ENCODE results near the gene NRCAM.

The NRCAM gene

DNA sequence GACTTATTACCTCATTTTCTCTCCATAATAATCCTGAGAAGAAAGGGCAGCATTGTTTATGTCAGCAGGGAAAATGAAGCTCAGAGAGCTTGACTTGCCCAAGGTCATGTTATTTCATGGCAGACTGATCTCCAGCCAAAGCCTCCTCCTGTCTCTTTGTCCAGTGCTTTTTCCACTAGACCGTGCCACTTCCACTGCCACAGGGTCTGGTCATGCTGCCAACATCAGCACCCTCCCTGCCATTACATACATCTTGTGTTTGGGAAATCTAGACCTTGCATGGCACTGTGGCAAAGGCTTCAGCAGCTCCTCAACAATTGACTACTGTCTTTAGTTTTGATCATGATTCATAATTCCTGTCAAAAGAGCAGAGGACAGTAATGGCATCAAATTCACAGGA lies 25.1 kb downstream of the NRCAM start:
- H3K27me3 ChIP-seq = no peaks in the 10 kb centered on the region
- H3K9me3 ChIP-seq = no peaks in the 10 kb centered on the region
- no peaks in the 10 kb centered on the region for H4K20me1 ChIP-seq
- H3K4me3 ChIP-seq = no peak overlapping the region
- H3K9ac ChIP-seq = no peak overlapping the region
- no peaks in the 10 kb centered on the region for H3K4me1 ChIP-seq
- no peak overlapping the region for H3K4me2 ChIP-seq
- H3K27ac ChIP-seq = no peak overlapping the region
- TF ChIP-seq Cebpa-rat (IDR thresholded peaks at IDR 0.05) = no peak
- H3K36me3 ChIP-seq = no peaks in the 10 kb centered on the region

DNA sequence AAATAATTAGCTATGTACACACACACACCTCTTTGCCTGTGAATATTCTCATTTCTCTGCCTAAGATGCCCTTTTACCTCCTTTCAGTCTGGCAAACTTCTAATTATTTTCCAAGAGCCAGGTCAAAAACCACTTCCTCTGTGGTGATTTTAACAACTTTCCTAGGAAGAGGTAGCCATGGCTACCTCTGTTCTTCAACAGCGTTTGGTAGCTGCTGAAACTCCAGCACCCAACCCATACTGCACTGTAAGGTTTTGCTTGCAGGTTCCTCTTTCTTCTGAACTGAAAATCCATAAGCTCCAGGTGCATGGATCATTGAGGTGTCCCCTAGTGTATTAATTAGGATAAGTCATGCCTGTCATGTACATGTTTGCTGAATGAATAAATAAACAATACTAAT lies 25.6 kb downstream of the NRCAM start:
- TF ChIP-seq Cebpa-rat (IDR thresholded peaks at IDR 0.05) = no peak
- Histone ChIP-seq H3K4me2 (no peak overlapping the region), H3K9ac (no peak overlapping the region), H3K9me3 (no peaks in the 10 kb centered on the region), H3K4me3 (no peak overlapping the region), H3K36me3 (no peaks in the 10 kb centered on the region), H4K20me1 (no peaks in the 10 kb centered on the region), H3K4me1 (no peaks in the 10 kb centered on the region), H3K27me3 (no peaks in the 10 kb centered on the region), H3K27ac (no peak overlapping the region)

DNA sequence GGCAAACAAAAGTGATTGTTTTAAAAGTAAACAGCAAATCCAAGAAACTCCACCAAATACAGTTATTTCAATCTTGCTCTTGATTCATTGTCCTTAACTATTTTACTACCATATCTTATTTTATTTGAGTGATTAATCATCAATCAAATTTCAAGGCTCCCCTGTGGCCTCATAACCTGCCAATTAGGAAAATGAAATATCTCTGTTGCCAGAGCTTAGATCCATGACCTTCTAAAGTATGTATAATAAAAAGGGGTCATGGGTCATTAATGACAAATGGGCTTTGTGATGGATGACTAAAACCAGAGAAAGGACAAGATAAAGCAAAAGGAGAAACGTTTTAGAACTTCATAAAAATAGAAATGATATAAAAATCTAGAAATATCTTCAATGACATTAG lies 28.5 kb downstream of the NRCAM start:
- Histone ChIP-seq H3K9me3 (no peaks in the 10 kb centered on the region), H3K4me3 (no peak overlapping the region), H3K27me3 (no peaks in the 10 kb centered on the region), H4K20me1 (no peaks in the 10 kb centered on the region), H3K9ac (no peak overlapping the region), H3K36me3 (no peaks in the 10 kb centered on the region), H3K4me2 (no peak overlapping the region), H3K4me1 (0 out of 2 replicates have a peak, but pooled peaks cover 5% of the 10 kb centered on the region), H3K27ac (no peak overlapping the region)
- no peak for TF ChIP-seq Cebpa-rat (IDR thresholded peaks at IDR 0.05)

DNA sequence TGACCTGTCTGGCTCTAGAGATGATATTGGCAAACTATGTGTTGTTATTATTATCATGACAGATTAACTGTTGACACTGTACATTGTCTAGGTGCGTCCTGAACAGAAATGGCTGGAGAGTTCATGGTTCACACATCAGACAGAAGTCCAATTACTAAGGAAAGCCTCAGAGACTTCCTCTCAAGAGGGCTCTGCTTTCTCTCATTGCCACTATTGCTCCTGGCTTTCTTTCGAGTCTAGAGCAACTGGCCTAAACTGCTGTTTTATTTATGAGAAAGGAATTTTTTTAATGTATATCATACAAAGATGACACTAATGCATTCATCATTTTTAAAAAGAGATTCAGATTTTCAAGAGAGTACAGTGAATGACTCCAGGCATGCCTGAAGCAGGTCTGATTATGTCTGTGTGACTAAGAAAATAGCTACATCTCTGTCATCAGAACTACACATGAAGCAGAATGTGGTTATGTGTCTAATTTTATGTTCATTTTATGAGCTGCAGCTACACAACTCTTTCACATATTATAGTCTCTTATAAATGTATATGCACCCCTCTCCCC lies 30.4 kb downstream of the NRCAM start:
- Histone ChIP-seq H3K27me3 (no peaks in the 10 kb centered on the region), H3K4me3 (no peak overlapping the region), H3K4me1 (peaks cover 20% of the 10 kb centered on the region), H3K36me3 (no peaks in the 10 kb centered on the region), H3K27ac (no peak overlapping the region), H3K9ac (no peak overlapping the region), H4K20me1 (no peaks in the 10 kb centered on the region), H3K9me3 (no peaks in the 10 kb centered on the region), H3K4me2 (no peak overlapping the region)
- TF ChIP-seq Cebpa-rat (IDR thresholded peaks at IDR 0.05) = no peak

DNA sequence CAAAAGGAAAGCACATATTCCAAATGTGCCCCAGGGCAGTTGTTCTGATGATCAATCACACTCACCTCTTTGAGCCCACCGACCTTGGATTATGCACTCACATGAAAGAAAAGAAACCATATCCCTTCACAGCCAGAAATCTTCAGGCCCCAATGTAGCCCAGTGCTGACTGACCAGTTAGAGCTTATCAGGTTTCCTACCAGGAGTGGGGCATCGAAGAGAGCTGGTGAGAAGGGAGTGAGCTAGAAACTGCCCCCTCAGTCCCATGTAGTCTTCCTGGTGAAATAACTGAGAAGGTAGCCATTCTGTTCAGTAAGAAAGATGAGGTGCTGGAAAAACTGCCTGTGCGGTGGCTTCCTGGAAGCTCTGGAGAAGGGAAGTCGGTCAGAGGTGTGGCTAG lies 32.2 kb downstream of the NRCAM start:
- Histone ChIP-seq H3K27me3 (no peaks in the 10 kb centered on the region), H3K9me3 (no peaks in the 10 kb centered on the region), H3K4me2 (no peak overlapping the region), H3K4me3 (no peak overlapping the region), H3K4me1 (peaks cover 38% of the 10 kb centered on the region), H3K36me3 (no peaks in the 10 kb centered on the region), H3K27ac (no peak overlapping the region), H3K9ac (no peak overlapping the region), H4K20me1 (no peaks in the 10 kb centered on the region)
- TF ChIP-seq Cebpa-rat (IDR thresholded peaks at IDR 0.05) = no peak

DNA sequence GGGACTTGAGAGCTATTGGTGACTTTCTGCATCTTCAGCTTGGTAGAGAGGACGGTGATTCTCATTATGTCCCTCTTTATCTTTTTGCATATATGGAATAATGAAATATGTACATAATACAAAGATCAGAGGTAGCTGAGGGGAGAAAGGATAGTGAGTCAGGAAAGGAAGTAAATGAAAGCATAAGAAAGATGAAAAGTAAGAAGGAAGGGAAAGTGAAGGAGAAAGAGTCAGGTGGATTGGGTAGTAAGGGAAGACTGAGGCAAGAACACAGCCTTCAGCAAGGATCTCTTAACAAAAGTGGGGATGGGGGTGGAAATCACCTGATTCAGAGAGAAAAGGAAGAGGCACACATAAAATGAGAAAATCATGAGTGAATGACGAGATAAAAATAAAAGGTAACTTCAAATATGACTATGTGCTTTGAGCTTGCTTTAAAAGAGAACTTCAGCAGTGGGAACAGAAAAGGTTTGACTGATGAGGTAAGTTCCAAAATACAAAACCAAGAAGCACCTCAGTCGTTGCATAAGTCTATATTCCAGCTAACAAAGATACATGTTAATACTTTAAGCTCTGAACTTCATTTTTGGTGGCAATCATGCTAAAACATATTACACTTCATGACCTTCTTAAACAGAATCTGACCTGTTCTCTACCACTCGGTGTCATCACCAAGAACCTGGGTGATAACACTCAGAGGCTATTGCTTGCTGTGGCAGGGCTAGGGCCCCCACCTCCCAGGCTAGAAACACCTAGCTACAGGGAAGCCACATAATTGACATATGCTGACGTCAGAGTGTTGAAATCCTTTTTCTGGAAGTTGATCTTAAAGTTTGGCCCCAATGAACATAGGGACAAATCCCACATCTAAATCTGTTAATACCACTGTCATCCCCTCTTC lies 32.9 kb downstream of the NRCAM start:
- Histone ChIP-seq H3K27ac (no peak overlapping the region), H3K4me3 (no peak overlapping the region)
- no peak for TF ChIP-seq Cebpa-rat (IDR thresholded peaks at IDR 0.05)

GRCh38 chr7:108421720-108422331 lies 34.4 kb downstream of the NRCAM start:
- peaks cover 60% of the 10 kb centered on the region for H3K4me1 ChIP-seq
- H3K27ac ChIP-seq = no peak overlapping the region
- no peaks in the 10 kb centered on the region for H4K20me1 ChIP-seq
- H3K9me3 ChIP-seq = no peaks in the 10 kb centered on the region
- H3K36me3 ChIP-seq = no peaks in the 10 kb centered on the region
- TF ChIP-seq Cebpa-rat (IDR thresholded peaks at IDR 0.05) = no peak
- no peak overlapping the region for H3K4me3 ChIP-seq
- H3K9ac ChIP-seq = no peak overlapping the region
- H3K4me2 ChIP-seq = peak overlapping the region; percentile 86
- no peaks in the 10 kb centered on the region for H3K27me3 ChIP-seq

More for the DNA sequence above, 32.9 kb downstream of the NRCAM start:
- H3K27me3 ChIP-seq = no peaks in the 10 kb centered on the region
- no peaks in the 10 kb centered on the region for H4K20me1 ChIP-seq
- peaks cover 45% of the 10 kb centered on the region for H3K4me1 ChIP-seq
- H3K4me2 ChIP-seq = no peak overlapping the region
- H3K36me3 ChIP-seq = no peaks in the 10 kb centered on the region
- no peak overlapping the region for H3K9ac ChIP-seq
- H3K9me3 ChIP-seq = no peaks in the 10 kb centered on the region

- Histone ChIP-seq H3K4me1 (peaks cover 76% of the 10 kb centered on the region), H3K27me3 (no peaks in the 10 kb centered on the region), H3K4me2 (peak overlapping the region; percentile 86), H3K36me3 (no peaks in the 10 kb centered on the region), H3K4me3 (no peak overlapping the region), H3K9me3 (no peaks in the 10 kb centered on the region), H4K20me1 (peaks cover 14% of the 10 kb centered on the region), H3K27ac (no peak overlapping the region), H3K9ac (no peak overlapping the region)
- TF ChIP-seq Cebpa-rat (IDR thresholded peaks at IDR 0.05) = no peak
Observed at GRCh38 chr7:108419961-108420908, 36.0 kb downstream of the NRCAM start.

- Histone ChIP-seq H3K27ac (no peak overlapping the region), H3K27me3 (no peaks in the 10 kb centered on the region), H3K4me2 (peak overlapping the region; percentile 86), H3K4me1 (peaks cover 89% of the 10 kb centered on the region), H3K4me3 (no peak overlapping the region), H4K20me1 (peaks cover 14% of the 10 kb centered on the region), H3K9ac (no peak overlapping the region), H3K9me3 (no peaks in the 10 kb centered on the region), H3K36me3 (no peaks in the 10 kb centered on the region)
- no peak for TF ChIP-seq Cebpa-rat (IDR thresholded peaks at IDR 0.05)
Observed at GRCh38 chr7:108418946-108419345, 37.3 kb downstream of the NRCAM start.

Data from BLaER1 (cell line).